CD4-positive, alpha-beta T cell treated with Interleukin-15 for 1 hour (primary cell): ENCODE results near the gene HDAC4.

Source experiments
- DNase-seq: peaks from one replicate; pipeline ENCODE4 v3.0.0-alpha.2; 2020

Gene HDAC4

GRCh38 chr2:239229545-239230279, 171.1 kb downstream of the HDAC4 start:
- no peak for DNase-seq

- no peak for DNase-seq
Measured at GRCh38 chr2:239227661-239228371, 173.0 kb downstream of the HDAC4 start.

GRCh38 chr2:239226677-239227581, 173.9 kb downstream of the HDAC4 start:
- no peak for DNase-seq

- no peak for DNase-seq
Measured at GRCh38 chr2:239225871-239226561, 174.8 kb downstream of the HDAC4 start.

GRCh38 chr2:239225371-239225851, 175.4 kb downstream of the HDAC4 start:
- DNase-seq: no peak

- DNase-seq: no peak
Measured at GRCh38 chr2:239224955-239225354, 175.9 kb downstream of the HDAC4 start.

GRCh38 chr2:239224199-239224570, 176.6 kb downstream of the HDAC4 start:
- no peak for DNase-seq

- no peak for DNase-seq
Measured at GRCh38 chr2:239223310-239224198, 177.3 kb downstream of the HDAC4 start.

- no peak for DNase-seq
Measured at GRCh38 chr2:239222706-239223309, 178.0 kb downstream of the HDAC4 start.

- DNase-seq: no peak
Measured at GRCh38 chr2:239222312-239222660, 178.5 kb downstream of the HDAC4 start.

- DNase-seq: no peak
Measured at GRCh38 chr2:239220981-239221396, 179.8 kb downstream of the HDAC4 start.

- no peak for DNase-seq
Measured at GRCh38 chr2:239220341-239220740, 180.5 kb downstream of the HDAC4 start.

GRCh38 chr2:239216614-239217273, 184.1 kb downstream of the HDAC4 start:
- no peak for DNase-seq

GRCh38 chr2:239215988-239216613, 184.7 kb downstream of the HDAC4 start:
- DNase-seq: no peak

GRCh38 chr2:239215136-239215925, 185.5 kb downstream of the HDAC4 start:
- DNase-seq: no peak

- DNase-seq: no peak
Measured at GRCh38 chr2:239214725-239215124, 186.1 kb downstream of the HDAC4 start.

- no peak for DNase-seq
Measured at GRCh38 chr2:239213643-239214101, 187.1 kb downstream of the HDAC4 start.

- no peak for DNase-seq
Measured at GRCh38 chr2:239212929-239213642, 187.7 kb downstream of the HDAC4 start.
